GM19238 (cell line): ENCODE data around the gene MAGEB4.
"Not testable (repeated sequence)": the region's sequence is repeated elsewhere in the genome, so short reads cannot be mapped to it uniquely, and the experiment has no call there.

ENCODE experiments used
- DNase-seq: peaks from one replicate; pipeline ENCODE4 v3.0.0; 2011; ENCODE audit warnings: low spot score; ENCODE audit not compliant: insufficient read length

Gene MAGEB4, protein sequence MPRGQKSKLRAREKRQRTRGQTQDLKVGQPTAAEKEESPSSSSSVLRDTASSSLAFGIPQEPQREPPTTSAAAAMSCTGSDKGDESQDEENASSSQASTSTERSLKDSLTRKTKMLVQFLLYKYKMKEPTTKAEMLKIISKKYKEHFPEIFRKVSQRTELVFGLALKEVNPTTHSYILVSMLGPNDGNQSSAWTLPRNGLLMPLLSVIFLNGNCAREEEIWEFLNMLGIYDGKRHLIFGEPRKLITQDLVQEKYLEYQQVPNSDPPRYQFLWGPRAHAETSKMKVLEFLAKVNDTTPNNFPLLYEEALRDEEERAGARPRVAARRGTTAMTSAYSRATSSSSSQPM

DNA sequence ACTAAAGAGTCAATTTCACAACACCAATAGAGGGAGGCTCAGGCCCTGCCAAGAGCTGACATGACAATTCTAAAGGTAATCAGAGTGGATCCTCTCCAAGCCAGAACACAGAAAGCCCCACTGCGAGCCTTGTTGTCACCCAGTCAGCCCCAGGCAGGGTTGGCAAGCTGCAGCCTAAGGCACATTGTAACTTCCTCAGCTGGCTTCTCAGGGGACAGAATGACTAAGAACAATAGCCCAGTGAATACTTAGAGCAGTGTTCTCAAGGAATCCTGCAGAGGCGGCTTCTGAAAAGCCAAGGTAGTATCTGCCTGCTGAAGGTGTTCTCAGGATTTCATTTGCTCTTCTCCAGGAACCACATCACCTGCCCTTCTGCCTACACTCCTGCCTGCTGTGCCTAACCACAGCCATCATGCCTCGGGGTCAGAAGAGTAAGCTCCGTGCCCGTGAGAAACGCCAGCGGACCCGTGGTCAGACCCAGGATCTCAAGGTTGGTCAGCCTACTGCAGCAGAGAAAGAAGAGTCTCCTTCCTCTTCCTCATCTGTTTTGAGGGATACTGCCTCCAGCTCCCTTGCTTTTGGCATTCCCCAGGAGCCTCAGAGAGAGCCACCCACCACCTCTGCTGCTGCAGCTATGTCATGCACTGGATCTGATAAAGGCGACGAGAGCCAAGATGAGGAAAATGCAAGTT is at the start of gene MAGEB4:
Gene MAGEB4, plus strand, starts transcription at position 277 of the 692 bp plus-strand sequence. Its CDS starts 136 bp downstream, at position 413.
- no peak for DNase-seq

- DNase-seq = not testable (repeated sequence)
Measured at GRCh38 chrX:30193910-30194309, 47.9 kb upstream of the MAGEB4 start.

- DNase-seq = no peak
Measured at GRCh38 chrX:30196322-30196721, 45.5 kb upstream of the MAGEB4 start.

GRCh38 chrX:30212172-30212571 is 29.6 kb upstream of the MAGEB4 start:
- no peak for DNase-seq

GRCh38 chrX:30215357-30215843 is 26.4 kb upstream of the MAGEB4 start, which contains the start of gene MAGEB2:
TSS of gene MAGEB2 (plus strand) at chrX:30215563. CDS start at chrX:30218581, 3,018 bp downstream.
- no peak for DNase-seq

DNA sequence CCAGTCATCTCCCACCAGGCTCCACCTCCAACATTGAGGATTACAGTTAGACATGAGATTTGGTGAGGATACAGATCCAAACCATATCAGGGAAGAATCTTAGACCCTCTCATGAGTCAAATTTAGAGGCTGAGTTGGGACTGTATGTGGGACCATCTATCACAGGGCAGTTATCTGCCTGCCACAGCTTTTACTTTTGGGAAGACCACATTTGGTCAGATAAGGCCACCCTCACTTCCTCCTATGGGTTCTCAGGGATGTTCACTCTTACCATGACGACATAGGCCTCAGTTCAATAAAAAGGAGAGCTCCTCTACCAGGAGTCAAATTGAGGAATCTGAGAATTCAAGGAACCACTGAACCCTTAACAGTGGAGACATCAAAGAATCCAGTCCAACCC is 24.3 kb upstream of the MAGEB4 start:
- DNase-seq = no peak

- DNase-seq = no peak
Measured at GRCh38 chrX:30219372-30219771, 22.4 kb upstream of the MAGEB4 start.

DNA sequence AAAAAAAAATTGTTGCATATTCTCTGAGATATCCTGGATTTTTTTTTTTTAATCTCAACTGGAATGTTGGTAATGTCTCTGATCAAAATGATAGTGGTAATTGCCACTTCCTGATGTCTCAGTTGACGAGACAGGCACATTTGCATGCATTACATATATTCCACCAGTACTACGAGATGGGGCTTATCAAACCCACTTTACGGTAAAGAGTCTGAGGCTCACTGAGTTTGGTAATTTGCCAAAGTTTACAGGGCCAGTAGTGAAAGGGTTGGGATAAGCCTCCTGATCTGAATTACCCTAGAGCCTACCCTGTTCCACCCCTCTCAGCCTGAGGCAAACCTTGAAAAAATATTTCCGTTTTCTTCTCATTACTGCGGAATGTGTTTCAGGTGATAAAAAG is 21.1 kb upstream of the MAGEB4 start:
- no peak for DNase-seq

DNA sequence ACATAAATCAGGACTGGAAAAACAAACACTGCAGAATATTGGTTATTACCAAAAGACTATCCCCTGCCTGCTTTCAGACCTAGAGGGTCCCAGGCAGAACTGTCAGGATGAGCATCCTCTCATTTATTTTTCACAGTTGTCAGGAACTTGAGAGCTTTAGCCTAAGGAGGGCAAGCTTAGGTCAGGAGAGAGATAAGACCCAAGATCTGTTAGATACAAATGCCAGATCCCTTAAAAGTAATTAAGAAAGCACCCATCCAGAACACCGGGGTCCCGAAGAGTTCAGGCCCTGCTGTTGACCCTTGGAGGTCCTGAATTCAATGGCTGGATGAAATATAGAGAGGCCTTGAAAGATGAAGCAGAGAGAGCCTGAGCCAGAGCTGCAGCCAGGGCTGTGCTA is 17.3 kb upstream of the MAGEB4 start:
- no peak for DNase-seq

DNA sequence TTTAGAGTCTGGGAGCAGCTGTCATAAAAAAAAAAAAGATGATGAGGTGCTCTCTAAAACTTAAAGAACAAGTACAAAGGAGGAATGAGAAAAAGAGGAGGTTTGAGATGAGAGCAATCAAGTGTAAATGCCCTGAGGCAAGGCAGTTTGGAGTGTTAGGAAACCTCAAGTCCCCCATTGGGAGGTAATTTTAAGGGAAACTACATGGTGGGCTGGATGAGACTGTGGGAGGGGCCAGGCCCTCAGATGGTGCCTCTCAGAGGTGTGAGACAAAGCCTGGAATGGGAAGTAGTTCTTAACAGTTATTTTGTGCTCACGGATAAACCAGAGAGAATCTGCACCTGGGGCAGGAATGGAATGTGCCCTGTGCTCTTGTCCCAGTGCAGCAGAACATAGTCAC is 13.3 kb upstream of the MAGEB4 start:
- DNase-seq = no peak

GRCh38 chrX:30230395-30230794 is 11.4 kb upstream of the MAGEB4 start, which contains the start of gene MAGEB3:
TSS of gene MAGEB3 (plus strand) at chrX:30230657. CDS start at chrX:30235925, 5,268 bp downstream.
- no peak for DNase-seq

DNA sequence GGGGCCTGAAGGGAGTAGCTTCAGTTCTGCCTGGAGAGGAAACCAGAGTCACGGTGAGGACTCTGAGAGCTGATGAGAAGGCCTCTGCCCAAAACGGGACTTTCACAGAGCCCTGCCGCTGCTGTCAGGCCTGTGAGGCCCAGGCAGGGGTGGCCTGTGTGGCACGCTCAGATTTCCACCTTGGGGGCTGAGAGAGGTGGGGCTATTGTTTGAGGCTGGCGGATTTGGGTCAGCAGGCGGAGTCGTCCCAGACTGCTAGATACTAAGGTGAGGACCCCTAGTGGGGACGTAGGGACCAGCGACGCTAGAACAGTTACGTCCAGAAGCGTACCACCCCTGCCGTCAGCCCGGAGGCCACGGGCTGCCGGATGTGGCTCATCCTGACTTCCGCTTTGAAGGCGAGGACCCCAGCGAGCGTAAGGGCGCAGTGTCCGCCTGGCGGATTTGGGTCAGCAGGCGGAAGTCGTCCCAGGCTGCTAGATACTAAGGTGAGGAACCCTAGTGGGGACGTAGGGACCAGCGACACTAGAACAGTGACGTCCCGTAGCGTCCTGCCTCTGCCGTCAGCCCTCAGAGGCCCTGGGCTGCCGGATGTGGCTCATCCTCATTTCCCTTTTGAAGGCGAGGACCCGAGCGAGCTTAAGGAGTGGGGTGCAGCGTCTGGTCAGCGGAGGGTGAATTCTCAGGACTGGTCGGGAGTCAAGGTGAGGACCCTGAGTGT is 5.1 kb downstream of the MAGEB4 start, which contains the start of gene MAGEB1:
Gene MAGEB1, plus strand, starts transcription at position 378 of the 721 bp plus-strand sequence. CDS start 3,348 bp downstream, outside the sequence.
- no peak for DNase-seq

DNA sequence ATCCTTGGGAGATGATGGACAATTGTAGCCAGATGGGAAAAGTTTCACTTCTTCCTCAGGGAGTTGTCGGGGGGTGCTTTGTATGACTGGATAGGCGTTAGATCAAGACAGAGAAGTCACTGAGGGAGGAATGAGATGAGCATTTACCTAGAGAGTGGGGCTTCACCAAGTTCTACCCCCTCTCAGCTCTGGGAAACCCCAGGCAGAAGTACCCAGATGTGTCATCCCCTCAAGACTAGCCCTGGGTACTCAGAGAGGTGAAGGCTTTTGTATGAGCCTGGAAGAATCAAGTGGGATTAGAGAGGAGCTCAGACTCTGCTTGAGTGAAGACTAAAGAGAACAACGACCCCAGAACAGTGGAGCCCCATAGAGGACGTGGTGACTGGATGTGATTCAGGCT is 7.1 kb downstream of the MAGEB4 start:
- DNase-seq = no peak

- DNase-seq = no peak
Measured at GRCh38 chrX:30253257-30253656, 11.5 kb downstream of the MAGEB4 start.

- DNase-seq = no peak
Measured at GRCh38 chrX:30259927-30260326, 18.1 kb downstream of the MAGEB4 start.

DNA sequence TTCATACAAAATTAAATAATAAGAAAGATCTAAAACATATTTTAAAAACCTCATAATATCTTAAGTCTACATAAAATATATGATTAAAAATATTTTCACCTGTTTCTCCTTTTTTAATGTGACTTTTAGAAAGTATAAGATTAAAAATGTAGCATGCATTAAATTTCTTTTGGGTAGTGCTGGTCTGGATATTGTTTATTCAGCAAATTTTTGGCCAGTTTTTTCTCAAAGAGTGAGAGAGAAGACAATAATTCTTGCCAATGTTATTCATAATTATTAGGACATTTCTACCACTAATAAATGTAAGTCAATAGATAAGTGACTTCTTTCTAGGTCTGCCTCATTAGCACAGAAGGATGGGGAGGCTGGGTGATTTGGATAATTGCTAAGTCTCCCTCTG is 19.2 kb downstream of the MAGEB4 start:
- DNase-seq = no peak

GRCh38 chrX:30262763-30263162 is 21.0 kb downstream of the MAGEB4 start:
- no peak for DNase-seq

DNA sequence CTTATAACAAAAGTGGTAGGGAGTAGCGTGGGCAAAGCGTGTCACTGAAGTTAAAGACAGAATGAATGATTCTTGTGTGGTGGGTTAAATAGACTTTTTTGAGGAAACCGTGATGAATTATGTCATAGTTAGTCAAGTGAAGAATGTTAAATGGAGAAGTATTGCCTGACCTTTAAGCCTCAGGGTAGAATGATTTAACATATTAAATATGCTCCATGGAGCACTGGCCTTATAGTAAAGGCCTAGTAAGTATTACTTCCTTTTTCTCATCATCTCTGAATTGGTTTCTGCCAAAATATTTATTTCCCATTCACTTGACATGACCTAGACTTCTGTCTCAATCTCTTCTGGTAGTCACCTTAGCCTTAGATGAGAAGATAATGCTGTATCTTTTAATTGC is 28.8 kb downstream of the MAGEB4 start:
- no peak for DNase-seq

- DNase-seq = no peak
Measured at GRCh38 chrX:30275498-30275897, 33.7 kb downstream of the MAGEB4 start.

- no peak for DNase-seq
Measured at GRCh38 chrX:30278365-30278764, 36.6 kb downstream of the MAGEB4 start.

DNA sequence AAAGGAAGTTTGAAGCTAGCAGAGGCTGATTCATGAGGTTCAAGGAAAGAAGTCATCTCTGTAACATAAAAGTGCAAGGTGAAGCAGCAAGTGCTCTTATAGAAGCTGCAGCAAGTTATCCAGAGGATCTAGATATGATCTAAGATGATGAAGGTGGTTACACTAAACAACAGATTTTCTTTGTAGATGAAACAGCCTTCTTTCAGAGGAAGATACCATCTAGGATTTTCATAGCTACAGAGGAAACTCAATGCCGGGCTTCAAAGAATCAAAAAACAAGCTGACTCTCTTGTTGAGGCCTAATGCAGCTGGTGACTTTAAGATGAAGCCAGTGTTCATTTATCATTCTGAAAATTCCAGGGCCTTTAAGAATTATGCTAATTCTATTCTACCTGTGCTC is 38.6 kb downstream of the MAGEB4 start:
- DNase-seq = no peak

GRCh38 chrX:30282527-30282926 is 40.7 kb downstream of the MAGEB4 start:
- no peak for DNase-seq
